ENCODE data around the gene CAT. TPM values are rescaled to one million over a fixed set of nuclear protein-coding genes. Genes with fewer than 3 reads are reported as not detected.
"Not testable (repeated sequence)": the region's sequence is repeated elsewhere in the genome, so short reads cannot be mapped to it uniquely, and the experiment has no call there.

Gene CAT
- total and polyA plus RNA-seq, 2 donors (not counting 1 experiment from before 2014, with no cell fraction given) = 93.8 to 113 TPM

DNA sequence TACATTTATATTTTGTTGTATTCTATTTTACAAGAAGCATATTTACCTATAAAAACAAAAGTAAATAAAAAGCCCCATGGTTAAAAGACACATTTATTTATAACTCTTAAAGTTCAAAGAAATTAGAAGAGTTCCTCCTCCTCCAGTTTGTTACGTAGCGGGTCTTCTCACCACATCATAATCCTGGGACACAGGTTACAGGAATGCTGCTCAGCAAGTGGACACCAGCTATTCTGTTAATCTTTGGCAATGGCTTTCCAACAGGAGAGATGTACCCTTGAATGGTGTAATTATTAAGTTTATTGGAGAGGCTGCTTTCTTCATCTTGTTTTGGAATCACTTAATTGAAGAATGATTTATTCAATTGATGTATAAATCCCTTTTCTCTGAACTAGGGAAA is 19.6 kb upstream of the CAT start:
- no peak overlapping the region for H3K27ac ChIP-seq (ENCODE audit: insufficient read depth, low read length)
- H3K27me3 ChIP-seq (ENCODE audit: control insufficient read depth, insufficient read depth, low read length) = peaks cover 2% of the 10 kb centered on the region
- no peaks in the 10 kb centered on the region for H3K36me3 ChIP-seq (ENCODE audit: control insufficient read depth, insufficient read depth, low read length)
- H3K4me1 ChIP-seq (ENCODE audit: control insufficient read depth, extremely low read depth, insufficient read depth, low read length) = no peaks in the 10 kb centered on the region
- TF ChIP-seq, protein P1, sequence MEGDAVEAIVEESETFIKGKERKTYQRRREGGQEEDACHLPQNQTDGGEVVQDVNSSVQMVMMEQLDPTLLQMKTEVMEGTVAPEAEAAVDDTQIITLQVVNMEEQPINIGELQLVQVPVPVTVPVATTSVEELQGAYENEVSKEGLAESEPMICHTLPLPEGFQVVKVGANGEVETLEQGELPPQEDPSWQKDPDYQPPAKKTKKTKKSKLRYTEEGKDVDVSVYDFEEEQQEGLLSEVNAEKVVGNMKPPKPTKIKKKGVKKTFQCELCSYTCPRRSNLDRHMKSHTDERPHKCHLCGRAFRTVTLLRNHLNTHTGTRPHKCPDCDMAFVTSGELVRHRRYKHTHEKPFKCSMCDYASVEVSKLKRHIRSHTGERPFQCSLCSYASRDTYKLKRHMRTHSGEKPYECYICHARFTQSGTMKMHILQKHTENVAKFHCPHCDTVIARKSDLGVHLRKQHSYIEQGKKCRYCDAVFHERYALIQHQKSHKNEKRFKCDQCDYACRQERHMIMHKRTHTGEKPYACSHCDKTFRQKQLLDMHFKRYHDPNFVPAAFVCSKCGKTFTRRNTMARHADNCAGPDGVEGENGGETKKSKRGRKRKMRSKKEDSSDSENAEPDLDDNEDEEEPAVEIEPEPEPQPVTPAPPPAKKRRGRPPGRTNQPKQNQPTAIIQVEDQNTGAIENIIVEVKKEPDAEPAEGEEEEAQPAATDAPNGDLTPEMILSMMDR (conservative IDR thresholded peaks at IDR 0.05 in 1 of 2, IDR thresholded peaks at IDR 0.05 in 1 of 2; ENCODE audit: low read depth in 1 of 2, low read length in 2 of 2) = no peak
- TF ChIP-seq EZH2 (IDR thresholded peaks at IDR 0.05; ENCODE audit: low read length, missing control alignments) = no peak
- DNase-seq (ENCODE audit: low read depth in 2 of 2) = no peak
- H3K9ac ChIP-seq (ENCODE audit: insufficient read depth, low read length) = no peak overlapping the region
- H3K79me2 ChIP-seq (ENCODE audit: control insufficient read depth, insufficient read depth, low read length) = no peaks in the 10 kb centered on the region
- H2AFZ ChIP-seq (ENCODE audit: low read length) = no peak overlapping the region
- no peaks in the 10 kb centered on the region for H3K9me3 ChIP-seq (ENCODE audit: control insufficient read depth, insufficient read depth, low read depth, low read length)
- H4K20me1 ChIP-seq (ENCODE audit: control insufficient read depth, extremely low read depth, insufficient read depth, low read length) = no peaks in the 10 kb centered on the region
- no peak overlapping the region for H3K4me2 ChIP-seq (ENCODE audit: extremely low read depth, insufficient read depth, low read length)
- H3K4me3 ChIP-seq (replicated peaks in 1 of 4; ENCODE audit: control extremely low read depth in 1 of 4, insufficient read depth in 1 of 4, low read depth in 3 of 4, low read length in 4 of 4) = no peak overlapping the region

DNA sequence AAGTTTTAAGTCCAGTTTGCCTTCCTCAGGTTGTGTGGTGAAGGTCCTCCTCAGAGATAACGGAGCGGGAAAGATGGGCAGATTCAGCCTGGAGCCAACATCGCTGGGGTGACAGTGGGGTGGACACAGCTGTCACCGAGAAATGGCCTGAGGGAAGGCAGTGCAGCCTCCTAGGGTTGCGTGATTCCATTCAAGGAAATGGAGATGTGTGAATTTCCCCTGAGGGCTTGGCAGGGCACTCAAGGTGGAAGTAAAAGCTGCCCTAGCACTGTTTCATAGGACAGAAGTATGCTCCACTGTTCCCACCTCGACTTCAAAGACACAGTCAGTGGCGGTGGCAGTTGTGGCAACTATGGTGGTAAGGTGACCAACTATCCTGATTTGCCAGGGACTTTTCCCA is 15.4 kb upstream of the CAT start:
- no peak overlapping the region for H2AFZ ChIP-seq (ENCODE audit: low read length)
- H3K27ac ChIP-seq (ENCODE audit: insufficient read depth, low read length) = no peak overlapping the region
- DNase-seq (ENCODE audit: low read depth in 2 of 2) = no peak
- H3K4me3 ChIP-seq (replicated peaks in 1 of 4; ENCODE audit: control extremely low read depth in 1 of 4, insufficient read depth in 1 of 4, low read depth in 3 of 4, low read length in 4 of 4) = no peak overlapping the region
- H3K4me2 ChIP-seq (ENCODE audit: extremely low read depth, insufficient read depth, low read length) = no peak overlapping the region
- H3K9me3 ChIP-seq (ENCODE audit: control insufficient read depth, insufficient read depth, low read depth, low read length) = no peaks in the 10 kb centered on the region
- TF ChIP-seq, protein P1 (conservative IDR thresholded peaks at IDR 0.05 in 1 of 2, IDR thresholded peaks at IDR 0.05 in 1 of 2; ENCODE audit: low read depth in 1 of 2, low read length in 2 of 2) = no peak
- TF ChIP-seq EZH2 (IDR thresholded peaks at IDR 0.05; ENCODE audit: low read length, missing control alignments) = no peak
- H3K79me2 ChIP-seq (ENCODE audit: control insufficient read depth, insufficient read depth, low read length) = no peaks in the 10 kb centered on the region
- no peak overlapping the region for H3K9ac ChIP-seq (ENCODE audit: insufficient read depth, low read length)
- H3K27me3 ChIP-seq (ENCODE audit: control insufficient read depth, insufficient read depth, low read length) = peaks cover 2% of the 10 kb centered on the region
- no peaks in the 10 kb centered on the region for H3K36me3 ChIP-seq (ENCODE audit: control insufficient read depth, insufficient read depth, low read length)
- H3K4me1 ChIP-seq (ENCODE audit: control insufficient read depth, extremely low read depth, insufficient read depth, low read length) = peaks cover 9% of the 10 kb centered on the region
- no peaks in the 10 kb centered on the region for H4K20me1 ChIP-seq (ENCODE audit: control insufficient read depth, extremely low read depth, insufficient read depth, low read length)

DNA sequence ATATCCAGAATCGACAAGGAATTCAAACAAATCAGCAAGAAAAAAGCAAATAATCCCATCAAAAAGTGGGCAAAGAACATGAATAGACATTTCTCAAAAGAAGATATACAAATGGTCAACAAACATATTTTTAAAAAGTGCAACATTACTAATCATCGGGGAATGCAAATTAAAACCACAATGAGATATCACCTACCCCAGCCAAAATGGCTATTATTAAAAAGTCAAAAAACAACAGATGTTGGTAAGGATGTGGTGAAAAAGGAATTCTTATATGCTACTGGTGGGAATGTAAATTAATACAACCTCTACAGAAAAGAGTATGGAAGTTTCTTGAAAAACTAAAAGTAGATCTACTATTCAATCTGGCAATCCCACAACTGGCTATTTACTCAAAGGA is 13.9 kb upstream of the CAT start:
- not testable (repeated sequence) for H3K79me2 ChIP-seq (ENCODE audit: control insufficient read depth, insufficient read depth, low read length); H3K27me3 ChIP-seq (ENCODE audit: control insufficient read depth, insufficient read depth, low read length); H4K20me1 ChIP-seq (ENCODE audit: control insufficient read depth, extremely low read depth, insufficient read depth, low read length); H2AFZ ChIP-seq (ENCODE audit: low read length); H3K4me1 ChIP-seq (ENCODE audit: control insufficient read depth, extremely low read depth, insufficient read depth, low read length); H3K36me3 ChIP-seq (ENCODE audit: control insufficient read depth, insufficient read depth, low read length); H3K9ac ChIP-seq (ENCODE audit: insufficient read depth, low read length); H3K27ac ChIP-seq (ENCODE audit: insufficient read depth, low read length); H3K9me3 ChIP-seq (ENCODE audit: control insufficient read depth, insufficient read depth, low read depth, low read length); H3K4me2 ChIP-seq (ENCODE audit: extremely low read depth, insufficient read depth, low read length); H3K4me3 ChIP-seq (replicated peaks in 1 of 4; ENCODE audit: control extremely low read depth in 1 of 4, insufficient read depth in 1 of 4, low read depth in 3 of 4, low read length in 4 of 4)
- DNase-seq (ENCODE audit: low read depth in 2 of 2) = peak in 1 of 2 donors; percentile 50

All from fibroblast of lung (primary cell).